ENCODE data around the gene MUCL3.
A peak's percentile ranks its signal among the peaks of the same experiment; 100 is the strongest.
"Not testable (repeated sequence)": the region's sequence is repeated elsewhere in the genome, so short reads cannot be mapped to it uniquely, and the experiment has no call there.

Gene MUCL3

GRCh38 chr6:30940361-30940986 is at the start of gene MUCL3:
Gene MUCL3 (plus strand): TSS chr6:30940973. CDS start chr6:30941000, 27 bp downstream.
- no peak for DNase-seq (ENCODE audit: low read depth)

GRCh38 chr6:30891450-30891723 is 49.4 kb upstream of the MUCL3 start:
- no peak for DNase-seq (ENCODE audit: low read depth)

- no peak for DNase-seq (ENCODE audit: low read depth)
Observed at GRCh38 chr6:30891816-30892538, 48.8 kb upstream of the MUCL3 start.

GRCh38 chr6:30893001-30893591 is 47.7 kb upstream of the MUCL3 start:
- DNase-seq (ENCODE audit: low read depth) = no peak

- no peak for DNase-seq (ENCODE audit: low read depth)
Observed at GRCh38 chr6:30893666-30894065, 47.1 kb upstream of the MUCL3 start.

- DNase-seq (ENCODE audit: low read depth) = no peak
Observed at GRCh38 chr6:30894381-30894780, 46.4 kb upstream of the MUCL3 start.

GRCh38 chr6:30894935-30895334 is 45.8 kb upstream of the MUCL3 start:
- no peak for DNase-seq (ENCODE audit: low read depth)

GRCh38 chr6:30895343-30895742 is 45.4 kb upstream of the MUCL3 start:
- DNase-seq (ENCODE audit: low read depth) = no peak

GRCh38 chr6:30896541-30896940 is 44.2 kb upstream of the MUCL3 start:
- DNase-seq (ENCODE audit: low read depth) = no peak

- DNase-seq (ENCODE audit: low read depth) = no peak
Observed at GRCh38 chr6:30897882-30898281, 42.9 kb upstream of the MUCL3 start.

- no peak for DNase-seq (ENCODE audit: low read depth)
Observed at GRCh38 chr6:30898750-30899360, 41.9 kb upstream of the MUCL3 start.

GRCh38 chr6:30900863-30901417 is 39.8 kb upstream of the MUCL3 start:
- DNase-seq (ENCODE audit: low read depth) = no peak

GRCh38 chr6:30901436-30901835 is 39.3 kb upstream of the MUCL3 start:
- no peak for DNase-seq (ENCODE audit: low read depth)

- not testable (repeated sequence) for DNase-seq (ENCODE audit: low read depth)
Observed at GRCh38 chr6:30902196-30902595, 38.6 kb upstream of the MUCL3 start.

- no peak for DNase-seq (ENCODE audit: low read depth)
Observed at GRCh38 chr6:30902709-30903108, 38.1 kb upstream of the MUCL3 start.

- DNase-seq (ENCODE audit: low read depth) = no peak
Observed at GRCh38 chr6:30903236-30903635, 37.5 kb upstream of the MUCL3 start.

GRCh38 chr6:30907290-30907757 is 33.4 kb upstream of the MUCL3 start:
- DNase-seq (ENCODE audit: low read depth) = not testable (repeated sequence)

- peak; percentile 91 for DNase-seq (ENCODE audit: low read depth)
Observed at GRCh38 chr6:30907758-30908591, 32.8 kb upstream of the MUCL3 start, which contains the start of gene GTF2H4. Gene GTF2H4 (plus strand): TSS chr6:30908207.

- no peak for DNase-seq (ENCODE audit: low read depth)
Observed at GRCh38 chr6:30908700-30909099, 32.1 kb upstream of the MUCL3 start.

GRCh38 chr6:30910473-30910872 is 30.3 kb upstream of the MUCL3 start:
- not testable (repeated sequence) for DNase-seq (ENCODE audit: low read depth)

GRCh38 chr6:30912746-30913520 is 27.8 kb upstream of the MUCL3 start:
- DNase-seq (ENCODE audit: low read depth) = no peak
